Activated CD4-positive, CD25-positive, alpha-beta regulatory T cell (primary cell): ENCODE measurements around the gene ABHD17C.
"Not testable (repeated sequence)": the region's sequence is repeated elsewhere in the genome, so short reads cannot be mapped to it uniquely, and the experiment has no call there.

ENCODE experiments used
- DNase-seq, 4 experiments: peaks; one replicate each; lab custom pipeline; 2025; lab: John Stamatoyannopoulos, UW

ABHD17C gene

GRCh38 chr15:80730926-80731325, 35.8 kb downstream of the ABHD17C start:
- no peak for DNase-seq

DNA sequence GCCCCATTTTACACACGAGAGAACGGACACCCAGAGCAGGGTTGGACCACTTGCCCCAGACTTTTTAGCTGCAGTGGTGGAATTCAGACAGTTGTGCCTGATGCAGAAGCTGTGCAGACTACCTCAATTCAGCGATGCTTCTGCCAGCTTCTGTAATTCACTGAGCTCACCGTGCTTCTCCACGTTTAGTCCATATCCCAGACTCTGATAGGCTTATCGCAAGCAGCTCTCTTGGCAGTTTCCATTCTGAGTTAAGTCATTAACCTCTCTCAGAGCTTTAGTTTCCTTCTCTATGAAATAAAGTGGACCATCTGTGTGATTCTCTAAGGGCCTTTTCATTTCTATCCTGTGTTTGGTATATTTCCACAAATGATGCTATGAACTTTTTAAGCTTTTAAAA, 37.1 kb downstream of the ABHD17C start:
- DNase-seq: no peak

GRCh38 chr15:80732818-80733217, 37.7 kb downstream of the ABHD17C start:
- DNase-seq: no peak

DNA sequence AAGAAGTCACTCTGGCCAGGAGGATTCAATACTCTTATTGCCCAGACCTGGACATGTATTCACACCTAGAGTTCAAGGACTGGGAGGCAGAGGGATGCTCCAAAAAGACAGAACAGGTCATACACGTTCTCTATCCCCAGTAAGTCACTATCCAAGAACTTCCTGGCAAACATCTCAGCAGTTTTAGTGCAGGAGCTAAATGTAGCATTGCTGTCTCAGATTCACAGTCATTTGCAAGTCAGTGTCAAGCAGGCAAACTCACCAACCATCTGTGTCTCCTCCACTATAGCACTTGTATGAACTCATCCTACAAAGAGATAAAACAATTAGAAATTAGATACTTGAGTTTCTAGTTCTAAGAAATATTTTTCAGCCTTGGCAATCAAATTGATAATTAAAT, 38.4 kb downstream of the ABHD17C start:
- no peak for DNase-seq

DNA sequence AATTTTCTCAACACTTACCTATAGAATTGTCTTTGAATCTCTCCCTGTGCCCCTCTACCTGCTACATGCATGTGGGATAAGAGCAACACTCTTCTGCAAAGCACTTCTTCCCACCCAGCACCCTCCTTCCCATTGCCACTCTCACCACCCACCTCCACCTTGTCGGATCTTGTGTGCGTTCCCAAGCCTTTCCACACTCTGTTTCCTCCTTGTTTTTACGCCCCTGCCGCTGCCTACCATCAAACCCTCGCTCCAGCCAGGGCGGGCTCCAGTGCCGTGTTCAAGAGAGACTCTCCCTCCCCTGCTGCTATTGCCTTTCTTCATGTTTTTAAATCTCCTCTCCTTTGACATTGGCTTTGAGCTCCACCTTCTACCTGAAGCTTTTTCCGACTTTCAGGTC, 40.2 kb downstream of the ABHD17C start:
- no peak for DNase-seq

GRCh38 chr15:80736560-80736959, 41.5 kb downstream of the ABHD17C start:
- no peak for DNase-seq

GRCh38 chr15:80739919-80740318, 44.8 kb downstream of the ABHD17C start:
- DNase-seq: no peak

DNA sequence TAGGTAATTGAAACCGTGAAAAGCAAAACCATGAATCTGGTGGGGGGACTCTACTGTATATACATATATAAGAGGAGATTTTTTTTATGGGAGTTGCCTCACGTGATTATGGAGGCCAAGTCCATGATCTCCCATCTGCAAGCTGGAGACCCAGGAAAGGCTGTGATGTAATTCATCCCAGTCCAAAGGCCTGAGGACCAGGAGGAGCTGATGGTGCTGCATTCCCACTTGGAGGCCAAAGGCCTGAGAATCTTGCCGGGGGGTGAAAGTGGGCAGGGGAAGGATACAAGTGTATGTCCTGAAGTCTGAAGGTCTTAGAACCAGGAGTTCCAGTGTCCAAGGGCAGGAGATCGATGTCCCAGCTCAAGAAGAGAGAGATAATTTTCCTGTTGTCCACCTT, 47.0 kb downstream of the ABHD17C start:
- no peak for DNase-seq

DNA sequence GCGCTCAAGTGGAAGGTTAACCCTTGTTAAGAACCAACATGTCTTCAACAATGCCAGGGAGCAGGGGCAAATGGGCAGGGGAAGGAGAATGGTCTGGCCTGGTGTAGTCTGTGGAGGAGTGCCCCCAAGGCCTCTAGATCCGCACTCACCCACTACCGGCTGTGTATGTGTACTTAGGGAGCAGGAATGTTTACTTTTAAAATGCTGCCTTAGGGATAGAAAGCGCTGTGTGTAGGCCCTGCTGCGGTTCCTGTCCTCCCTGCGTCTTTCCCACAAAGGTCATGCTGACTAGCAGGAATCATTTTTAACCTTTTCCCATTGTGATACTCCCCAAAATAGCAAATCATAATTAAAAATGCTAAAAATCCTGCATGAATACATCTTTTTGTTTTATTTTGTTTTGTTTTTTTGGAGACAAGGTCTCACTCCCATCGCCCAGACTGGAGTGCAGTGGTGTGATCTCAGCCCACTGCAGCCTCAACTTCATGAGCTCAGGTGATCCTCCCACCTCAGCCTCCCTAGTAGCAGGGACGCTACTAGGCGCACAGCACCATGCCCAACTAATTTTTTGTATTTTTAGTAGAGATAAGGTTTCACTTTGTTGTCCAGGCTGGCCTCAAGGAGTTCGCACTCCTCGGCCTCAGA, 48.2 kb downstream of the ABHD17C start:
- DNase-seq: no peak

DNA sequence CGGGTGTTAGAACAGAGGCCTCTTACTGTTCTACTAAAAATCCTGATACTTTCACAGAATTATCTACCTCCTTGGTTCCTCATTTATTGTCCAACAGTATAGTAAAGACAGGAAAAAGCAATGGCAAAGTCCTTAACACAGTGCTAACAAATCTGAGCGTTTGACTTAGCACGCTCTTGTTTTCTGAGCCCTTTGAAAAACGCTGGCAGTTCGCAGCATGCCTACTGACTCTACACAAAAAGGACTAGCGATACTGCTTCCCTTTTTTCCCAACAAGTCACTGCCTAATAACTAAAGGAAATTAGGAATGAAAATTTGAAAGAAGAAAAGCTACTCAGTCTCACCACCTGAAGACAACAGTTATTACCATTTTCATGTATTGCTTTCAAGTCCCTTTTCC, 49.3 kb downstream of the ABHD17C start:
- DNase-seq: no peak

- no peak for DNase-seq
Observed at GRCh38 chr15:80744826-80745225, 49.7 kb downstream of the ABHD17C start.

DNA sequence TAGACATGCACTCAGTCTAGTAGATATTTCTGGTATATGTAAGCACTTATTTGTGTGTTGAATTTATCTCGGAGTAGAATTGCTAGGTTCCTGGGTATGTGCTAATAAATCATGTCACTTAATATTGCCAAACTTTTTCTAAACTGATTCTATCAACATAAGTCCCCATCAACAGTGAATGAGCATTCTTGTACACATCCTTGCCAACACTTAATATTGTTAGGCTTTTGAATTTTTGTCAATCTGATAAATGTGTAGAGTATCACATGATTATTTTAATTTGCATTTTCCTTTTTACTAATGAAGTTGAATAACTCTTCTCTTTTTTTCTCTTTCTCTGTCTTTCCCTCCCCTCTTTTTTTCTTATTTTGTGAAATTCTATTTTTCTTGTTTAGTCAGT, 50.8 kb downstream of the ABHD17C start:
- no peak for DNase-seq

GRCh38 chr15:80747317-80748053, 52.4 kb downstream of the ABHD17C start:
- no peak for DNase-seq

DNA sequence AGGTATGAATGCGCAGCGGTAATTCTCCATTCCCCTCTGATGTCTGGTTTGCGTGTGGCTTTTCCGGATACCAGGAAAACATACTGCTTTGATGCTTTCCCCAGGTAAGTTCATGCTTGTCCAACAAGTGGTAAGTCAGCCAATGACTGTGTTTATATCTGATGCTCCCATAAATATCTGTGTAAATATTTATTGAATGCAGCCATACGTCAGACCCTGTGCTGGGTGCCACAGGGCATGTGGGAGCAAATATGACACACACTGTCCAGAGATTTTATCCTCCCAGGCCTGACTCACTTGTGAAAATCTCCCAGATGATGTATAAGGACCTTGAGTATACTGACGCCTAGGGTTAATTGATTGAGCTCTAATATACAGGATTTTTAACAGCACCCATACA, 54.5 kb downstream of the ABHD17C start:
- no peak for DNase-seq

GRCh38 chr15:80750575-80750974, 55.5 kb downstream of the ABHD17C start:
- DNase-seq: no peak

DNA sequence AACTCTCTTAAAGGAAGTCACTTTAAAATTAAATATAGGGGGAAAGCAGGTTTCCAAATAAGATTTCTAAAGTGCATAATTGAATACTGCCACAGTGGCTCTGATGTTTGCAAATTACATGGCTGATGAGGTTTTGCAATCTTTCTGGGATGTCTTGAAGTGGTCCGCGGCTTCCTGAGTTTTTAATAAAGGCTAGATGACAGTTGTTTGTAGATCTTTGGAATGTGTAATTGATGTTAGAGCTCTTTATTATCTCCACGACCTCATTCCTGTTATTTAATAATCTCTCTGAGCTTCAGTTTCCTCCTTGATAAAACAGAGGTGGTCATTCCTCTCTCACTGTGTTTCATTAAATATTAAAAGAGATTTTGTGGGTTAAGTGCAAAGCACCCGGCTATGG, 57.1 kb downstream of the ABHD17C start:
- no peak for DNase-seq

GRCh38 chr15:80753161-80753560, 58.1 kb downstream of the ABHD17C start:
- DNase-seq: no peak

DNA sequence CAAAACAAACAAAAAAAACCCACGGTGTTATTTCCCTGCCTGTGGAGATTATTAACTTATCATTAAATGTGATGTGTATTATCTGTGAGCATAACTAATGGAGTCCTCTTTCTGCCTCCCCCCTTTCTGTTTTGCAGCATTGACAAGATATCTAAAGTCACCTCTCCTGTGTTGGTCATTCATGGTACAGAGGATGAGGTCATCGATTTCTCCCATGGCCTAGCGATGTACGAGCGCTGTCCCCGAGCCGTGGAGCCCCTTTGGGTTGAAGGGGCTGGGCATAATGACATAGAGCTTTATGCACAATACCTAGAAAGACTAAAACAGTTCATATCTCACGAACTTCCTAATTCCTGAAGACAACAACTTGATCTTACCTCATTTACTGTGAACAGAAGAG, 58.9 kb downstream of the ABHD17C start:
- DNase-seq: no peak

DNA sequence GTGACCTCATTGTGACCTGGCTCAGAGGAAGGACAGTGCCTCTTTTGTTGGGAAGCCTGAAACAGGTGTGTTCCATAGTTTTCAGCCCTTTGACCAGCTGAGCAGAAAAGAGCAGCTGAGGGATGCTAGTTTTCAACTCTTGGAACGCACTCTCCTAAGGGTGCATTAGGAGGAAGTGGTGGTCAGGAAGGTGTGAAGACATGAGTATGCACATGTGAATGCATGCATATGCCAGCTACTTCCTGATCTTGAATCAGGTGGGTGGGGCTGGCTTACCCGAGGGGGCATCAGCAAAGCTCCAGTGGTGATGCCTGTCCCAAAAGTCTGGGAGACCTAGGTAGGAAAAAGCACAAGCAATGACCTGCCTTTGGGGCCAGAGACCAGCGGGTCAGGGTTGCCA, 60.8 kb downstream of the ABHD17C start:
- DNase-seq: no peak

- no peak for DNase-seq
Observed at GRCh38 chr15:80758130-80758745, 63.1 kb downstream of the ABHD17C start.

DNA sequence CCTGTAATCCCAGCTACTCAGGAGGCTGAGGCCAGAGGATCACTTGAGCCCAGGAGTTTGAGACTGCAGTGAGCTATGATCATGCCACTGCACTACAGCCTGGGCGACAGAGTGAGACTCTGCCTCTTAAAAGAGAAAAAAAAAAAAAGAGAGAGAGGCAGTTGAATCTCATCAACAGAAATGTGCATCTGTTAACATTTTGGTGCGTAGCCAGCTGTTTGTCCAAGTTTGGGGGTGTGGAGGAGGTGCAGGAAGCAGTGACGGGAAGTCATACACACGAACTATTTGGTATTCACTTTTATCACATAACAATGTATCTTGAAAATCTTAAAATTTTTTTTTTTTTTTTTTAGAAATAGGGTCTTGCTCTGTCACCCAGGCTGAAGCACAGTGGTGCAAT, 65.8 kb downstream of the ABHD17C start:
- DNase-seq: no peak

DNA sequence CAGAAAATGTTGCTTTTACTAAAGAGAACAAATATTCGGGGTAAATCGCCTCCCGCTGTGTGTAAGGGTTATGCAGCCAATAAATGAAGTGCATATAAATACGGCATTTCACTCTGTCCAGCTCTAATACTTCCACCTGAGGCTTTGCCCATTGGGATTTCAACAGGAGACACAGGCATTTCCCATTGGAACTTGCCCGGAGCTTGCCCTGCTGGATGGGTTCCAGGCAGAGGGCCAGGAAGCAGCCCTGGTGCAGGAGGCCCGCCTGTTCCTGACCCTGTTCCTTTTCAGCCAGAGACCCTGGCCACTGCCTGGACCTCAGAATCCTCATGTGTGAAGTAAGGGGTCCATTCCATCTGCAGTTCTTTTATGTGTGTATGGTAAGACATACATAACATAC, 66.6 kb downstream of the ABHD17C start:
- no peak for DNase-seq

- not testable (repeated sequence) for DNase-seq
Observed at GRCh38 chr15:80763235-80763634, 68.1 kb downstream of the ABHD17C start.

DNA sequence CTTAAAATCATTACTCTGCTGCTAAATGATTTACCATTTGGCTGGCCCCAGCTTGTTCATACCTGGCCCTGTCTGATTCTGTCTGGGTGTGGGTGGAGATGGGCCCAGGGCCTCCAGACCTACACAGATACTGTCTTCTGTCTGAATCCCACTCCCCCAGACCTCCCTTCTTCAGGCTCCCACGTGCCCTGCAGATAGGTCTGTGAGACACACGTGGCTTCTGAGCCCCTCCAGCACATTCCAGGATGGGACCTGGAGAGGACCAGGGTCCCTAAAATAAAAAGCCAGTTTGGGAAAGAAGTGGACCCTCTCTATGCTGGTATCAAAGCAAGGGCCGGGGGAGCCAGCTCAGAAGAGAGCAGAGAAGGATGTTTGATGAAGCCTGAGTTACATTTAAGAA, 69.4 kb downstream of the ABHD17C start:
- DNase-seq: no peak
